ENCODE measurements around the gene DPCD. TPM values are rescaled to one million over a fixed set of nuclear protein-coding genes. Genes with fewer than 3 reads are reported as not detected.

Gene DPCD
- polyA plus RNA-seq, 1 donor from 2014 or later: 234 TPM

- H2AFZ ChIP-seq (ENCODE audit: low read depth, low read length): no peak overlapping the region
- H3K79me2 ChIP-seq (replicated peaks; ENCODE audit: insufficient read depth, low read length): no peaks in the 10 kb centered on the region
- H3K27me3 ChIP-seq (ENCODE audit: insufficient read depth, low read depth, low read length): peaks cover 22% of the 10 kb centered on the region
- no peak overlapping the region for H3K4me2 ChIP-seq (ENCODE audit: low read length)
- no peaks in the 10 kb centered on the region for H3F3A ChIP-seq (ENCODE audit: insufficient read depth, low read length, poor library complexity, severe bottlenecking)
- H3K9me2 ChIP-seq (ENCODE audit: insufficient read depth, low read length): no peaks in the 10 kb centered on the region
- no peaks in the 10 kb centered on the region for H3K36me3 ChIP-seq (ENCODE audit: insufficient read depth, low read length)
- peak overlapping the region; percentile 69 for H3K4me3 ChIP-seq (ENCODE audit: low read length)
- H3K9ac ChIP-seq (ENCODE audit: low read length): no peak overlapping the region
- H3K27ac ChIP-seq (ENCODE audit: low read length): no peak overlapping the region
- H4K20me1 ChIP-seq (ENCODE audit: insufficient read depth): no peaks in the 10 kb centered on the region
- TF ChIP-seq EP300 (conservative IDR thresholded peaks at IDR 0.05; ENCODE audit: poor library complexity, severe bottlenecking) (no peak), POLR2AphosphoS5 (IDR thresholded peaks at IDR 0.05) (no peak), SMC3 (conservative IDR thresholded peaks at IDR 0.05; ENCODE audit: poor library complexity) (no peak), CTCF (IDR thresholded peaks at IDR 0.05; ENCODE audit: poor library complexity, severe bottlenecking) (no peak), TAF1 (IDR thresholded peaks at IDR 0.05; ENCODE audit: low read depth) (no peak), RAD21 (conservative IDR thresholded peaks at IDR 0.05) (no peak), EZH2 (IDR thresholded peaks at IDR 0.05; ENCODE audit: borderline replicate concordance, insufficient read depth, low read length, poor library complexity, severe bottlenecking) (no peak), MXI1 (conservative IDR thresholded peaks at IDR 0.05; ENCODE audit: poor library complexity, severe bottlenecking) (no peak)
- TF ChIP-seq, protein P1, sequence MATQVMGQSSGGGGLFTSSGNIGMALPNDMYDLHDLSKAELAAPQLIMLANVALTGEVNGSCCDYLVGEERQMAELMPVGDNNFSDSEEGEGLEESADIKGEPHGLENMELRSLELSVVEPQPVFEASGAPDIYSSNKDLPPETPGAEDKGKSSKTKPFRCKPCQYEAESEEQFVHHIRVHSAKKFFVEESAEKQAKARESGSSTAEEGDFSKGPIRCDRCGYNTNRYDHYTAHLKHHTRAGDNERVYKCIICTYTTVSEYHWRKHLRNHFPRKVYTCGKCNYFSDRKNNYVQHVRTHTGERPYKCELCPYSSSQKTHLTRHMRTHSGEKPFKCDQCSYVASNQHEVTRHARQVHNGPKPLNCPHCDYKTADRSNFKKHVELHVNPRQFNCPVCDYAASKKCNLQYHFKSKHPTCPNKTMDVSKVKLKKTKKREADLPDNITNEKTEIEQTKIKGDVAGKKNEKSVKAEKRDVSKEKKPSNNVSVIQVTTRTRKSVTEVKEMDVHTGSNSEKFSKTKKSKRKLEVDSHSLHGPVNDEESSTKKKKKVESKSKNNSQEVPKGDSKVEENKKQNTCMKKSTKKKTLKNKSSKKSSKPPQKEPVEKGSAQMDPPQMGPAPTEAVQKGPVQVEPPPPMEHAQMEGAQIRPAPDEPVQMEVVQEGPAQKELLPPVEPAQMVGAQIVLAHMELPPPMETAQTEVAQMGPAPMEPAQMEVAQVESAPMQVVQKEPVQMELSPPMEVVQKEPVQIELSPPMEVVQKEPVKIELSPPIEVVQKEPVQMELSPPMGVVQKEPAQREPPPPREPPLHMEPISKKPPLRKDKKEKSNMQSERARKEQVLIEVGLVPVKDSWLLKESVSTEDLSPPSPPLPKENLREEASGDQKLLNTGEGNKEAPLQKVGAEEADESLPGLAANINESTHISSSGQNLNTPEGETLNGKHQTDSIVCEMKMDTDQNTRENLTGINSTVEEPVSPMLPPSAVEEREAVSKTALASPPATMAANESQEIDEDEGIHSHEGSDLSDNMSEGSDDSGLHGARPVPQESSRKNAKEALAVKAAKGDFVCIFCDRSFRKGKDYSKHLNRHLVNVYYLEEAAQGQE (IDR thresholded peaks at IDR 0.05; ENCODE audit: borderline replicate concordance): no peak
- H3K9me3 ChIP-seq (ENCODE audit: low read length): no peaks in the 10 kb centered on the region
Observed at GRCh38 chr10:101569323-101569621, 18.8 kb upstream of the DPCD start.

DNA sequence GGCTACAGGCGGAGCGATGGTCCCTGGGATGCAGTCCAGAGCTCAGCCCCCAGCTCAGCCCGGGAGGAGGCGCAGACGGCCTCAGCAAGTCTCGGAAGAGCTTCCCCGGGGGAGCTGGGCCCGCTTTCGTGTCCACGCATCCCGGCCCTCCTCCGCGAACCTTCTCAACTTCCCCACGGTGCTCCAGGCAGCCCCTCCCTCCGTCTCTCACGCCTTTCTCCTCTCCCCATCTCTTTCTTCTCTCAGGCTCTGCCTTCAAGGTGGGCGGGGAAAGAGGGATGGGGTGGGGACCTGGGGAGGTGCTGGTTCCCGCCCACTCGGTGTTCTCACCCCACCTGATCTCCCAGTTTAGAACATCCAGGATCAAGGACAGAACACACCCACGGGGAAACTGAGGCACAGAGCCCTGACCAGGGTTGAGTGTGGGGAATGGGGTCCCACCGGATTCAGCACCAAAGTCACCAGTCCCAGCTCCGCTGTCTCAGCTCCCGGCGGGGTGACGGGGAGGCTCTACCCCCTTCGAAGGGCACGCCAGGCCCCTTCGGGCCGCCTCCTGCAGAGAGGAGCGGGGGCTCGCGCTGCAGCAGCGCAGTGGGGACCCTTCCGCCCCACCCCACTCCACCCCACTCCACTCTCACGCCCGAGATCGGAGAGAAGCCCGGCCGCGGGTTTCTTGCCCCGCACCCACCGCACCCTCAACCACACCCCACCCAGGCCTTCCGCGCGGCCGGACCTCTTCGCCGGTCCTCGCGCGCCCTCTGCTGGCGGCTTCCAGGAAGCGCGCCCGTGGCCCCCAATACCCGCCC lies 18.3 kb upstream of the DPCD start:
- Histone ChIP-seq H3K9me3 (ENCODE audit: low read length) (no peaks in the 10 kb centered on the region), H4K20me1 (ENCODE audit: insufficient read depth) (no peaks in the 10 kb centered on the region), H3F3A (ENCODE audit: insufficient read depth, low read length, poor library complexity, severe bottlenecking) (no peaks in the 10 kb centered on the region), H3K4me3 (ENCODE audit: low read length) (peak overlapping the region; percentile 69), H3K36me3 (ENCODE audit: insufficient read depth, low read length) (no peaks in the 10 kb centered on the region), H3K27ac (ENCODE audit: low read length) (no peak overlapping the region), H3K4me2 (ENCODE audit: low read length) (peak overlapping the region; percentile 17), H3K9me2 (ENCODE audit: insufficient read depth, low read length) (no peaks in the 10 kb centered on the region), H3K27me3 (ENCODE audit: insufficient read depth, low read depth, low read length) (peaks cover 22% of the 10 kb centered on the region), H2AFZ (ENCODE audit: low read depth, low read length) (no peak overlapping the region), H3K9ac (ENCODE audit: low read length) (peak overlapping the region; percentile 55), H3K79me2 (replicated peaks; ENCODE audit: insufficient read depth, low read length) (no peaks in the 10 kb centered on the region)
- TF ChIP-seq RAD21 (conservative IDR thresholded peaks at IDR 0.05) (peak; percentile 89), POLR2AphosphoS5 (IDR thresholded peaks at IDR 0.05) (no peak), CTCF (IDR thresholded peaks at IDR 0.05; ENCODE audit: poor library complexity, severe bottlenecking) (peak; percentile 82), EZH2 (IDR thresholded peaks at IDR 0.05; ENCODE audit: borderline replicate concordance, insufficient read depth, low read length, poor library complexity, severe bottlenecking) (no peak), SMC3 (conservative IDR thresholded peaks at IDR 0.05; ENCODE audit: poor library complexity) (peak; percentile 94)

Data from neural cell (in vitro differentiated cells).